CD4-positive, alpha-beta T cell treated with Interleukin-15 for 4 hours (primary cell): ENCODE measurements around the gene LRMDA.

Source experiments
- DNase-seq: peaks from one replicate; pipeline ENCODE4 v3.0.0-alpha.2; 2020; ENCODE audit warnings: low spot score

The LRMDA gene

GRCh38 chr10:75646218-75646915, 214.9 kb downstream of the LRMDA start:
- DNase-seq = no peak

- DNase-seq = no peak
Observed at GRCh38 chr10:75646916-75647315, 215.5 kb downstream of the LRMDA start.

GRCh38 chr10:75647675-75648074, 216.3 kb downstream of the LRMDA start:
- no peak for DNase-seq

- DNase-seq = no peak
Observed at GRCh38 chr10:75648351-75648750, 216.9 kb downstream of the LRMDA start.

GRCh38 chr10:75648854-75649253, 217.4 kb downstream of the LRMDA start:
- no peak for DNase-seq

GRCh38 chr10:75649466-75649865, 218.0 kb downstream of the LRMDA start:
- no peak for DNase-seq

- DNase-seq = no peak
Observed at GRCh38 chr10:75650648-75651047, 219.2 kb downstream of the LRMDA start.

GRCh38 chr10:75651417-75651816, 220.0 kb downstream of the LRMDA start:
- no peak for DNase-seq

- no peak for DNase-seq
Observed at GRCh38 chr10:75652146-75652740, 220.8 kb downstream of the LRMDA start.

GRCh38 chr10:75653761-75654160, 222.3 kb downstream of the LRMDA start:
- no peak for DNase-seq

- no peak for DNase-seq
Observed at GRCh38 chr10:75654171-75654771, 222.8 kb downstream of the LRMDA start.

- DNase-seq = no peak
Observed at GRCh38 chr10:75654772-75655171, 223.3 kb downstream of the LRMDA start.

- DNase-seq = no peak
Observed at GRCh38 chr10:75655791-75656451, 224.5 kb downstream of the LRMDA start.

GRCh38 chr10:75657351-75657750, 225.9 kb downstream of the LRMDA start:
- no peak for DNase-seq

- DNase-seq = no peak
Observed at GRCh38 chr10:75658036-75658435, 226.6 kb downstream of the LRMDA start.

GRCh38 chr10:75658496-75658895, 227.1 kb downstream of the LRMDA start:
- no peak for DNase-seq

- no peak for DNase-seq
Observed at GRCh38 chr10:75658915-75659314, 227.5 kb downstream of the LRMDA start.

GRCh38 chr10:75660823-75661222, 229.4 kb downstream of the LRMDA start:
- DNase-seq = no peak

- no peak for DNase-seq
Observed at GRCh38 chr10:75662715-75663114, 231.3 kb downstream of the LRMDA start.

GRCh38 chr10:75663947-75664664, 232.7 kb downstream of the LRMDA start:
- DNase-seq = no peak

- no peak for DNase-seq
Observed at GRCh38 chr10:75664968-75665367, 233.5 kb downstream of the LRMDA start.

GRCh38 chr10:75665707-75666106, 234.3 kb downstream of the LRMDA start:
- no peak for DNase-seq
